NOMO-1 treated with dmso at 0.1 percent for 144 hours (cell line): ENCODE data around the gene FDX2.

Experiments used
- DNase-seq: peaks from one replicate; lab custom pipeline; 2025; ENCODE audit not compliant: unreplicated experiment; lab: John Stamatoyannopoulos, UW

FDX2 gene

GRCh38 chr19:10332965-10333757, 17.3 kb upstream of the FDX2 start, which contains the start of gene RAVER1:
TSS of gene RAVER1 (minus strand) at chr19:10333529. CDS start at chr19:10333507, 22 bp downstream.
- peak; percentile 89 for DNase-seq

- no peak for DNase-seq
These were observed 16.5 kb upstream of the FDX2 start for GRCh38 chr19:10332158-10332964.

GRCh38 chr19:10329555-10329954, 13.7 kb upstream of the FDX2 start:
- no peak for DNase-seq

- no peak for DNase-seq
These were observed 13.0 kb upstream of the FDX2 start for GRCh38 chr19:10328558-10329429.

- no peak for DNase-seq
These were observed 12.0 kb upstream of the FDX2 start for GRCh38 chr19:10327793-10328192.

- DNase-seq, result no peak
These were observed 9.9 kb upstream of the FDX2 start for GRCh38 chr19:10325732-10326131.

GRCh38 chr19:10321874-10322835, 6.3 kb upstream of the FDX2 start:
- no peak for DNase-seq

- no peak for DNase-seq
These were observed 5.6 kb upstream of the FDX2 start for GRCh38 chr19:10321417-10321797.

GRCh38 chr19:10320602-10321416, 5.0 kb upstream of the FDX2 start:
- no peak for DNase-seq

- DNase-seq, result no peak
These were observed 3.2 kb upstream of the FDX2 start for GRCh38 chr19:10318807-10319682.

- no peak for DNase-seq
These were observed 2.1 kb upstream of the FDX2 start for GRCh38 chr19:10317857-10318462.

GRCh38 chr19:10317045-10317856, 1.4 kb upstream of the FDX2 start:
- DNase-seq, result no peak

- DNase-seq, result no peak
These were observed 622 bp upstream of the FDX2 start for GRCh38 chr19:10316229-10317044.

GRCh38 chr19:10309423-10309822, 6.4 kb downstream of the FDX2 start, which contains the start of gene ZGLP1:
TSS of gene ZGLP1 (minus strand) at chr19:10309815.
- DNase-seq, result no peak

- DNase-seq, result no peak
These were observed 9.5 kb downstream of the FDX2 start for GRCh38 chr19:10306327-10306726.
